Brain microvascular endothelial cell (primary cell): Measurements from ENCODE around the gene RASSF1.

ENCODE experiments used
- DNase-seq: peaks from one replicate; pipeline ENCODE4 v3.0.0-alpha.2; 2020
- H3K27ac ChIP-seq: fragments of 250-450 bp; sonication (Bioruptor Pico); 2 replicates; pipeline ENCODE4 v1.5.1; 2020; ENCODE audit warnings: mild to moderate bottlenecking, moderate library complexity
- H3K27me3 ChIP-seq: fragments of 250-450 bp; sonication (Bioruptor Pico); replicated peaks from 2 replicates; pipeline ENCODE4 v1.5.1; 2020; ENCODE audit warnings: mild to moderate bottlenecking
- H3K36me3 ChIP-seq: fragments of 250-450 bp; sonication (Bioruptor Pico); replicated peaks from 2 replicates; pipeline ENCODE4 v1.5.1; 2020; ENCODE audit warnings: mild to moderate bottlenecking
- H3K4me3 ChIP-seq: 2 replicates; pipeline ENCODE4 v1.5.1; 2011; ENCODE audit warnings: low read depth, mild to moderate bottlenecking, control low read depth, low read length, moderate library complexity
- in situ Hi-C: cut with HindIII; loops from 2 replicates; pipeline ENCODE4 v1.10.0; 2017; ENCODE audit warnings: low sequenced_read_pairs, low pct_ligation_motif_present
- TF ChIP-seq, protein P1 (sequence below): IDR thresholded peaks from 2 replicates; pipeline ENCODE4 v1.5.1; 2011; ENCODE audit warnings: low read depth, mild to moderate bottlenecking, moderate library complexity, low read length, control low read depth, inconsistent platforms; ENCODE audit errors: missing control alignments

RASSF1 gene

DNA sequence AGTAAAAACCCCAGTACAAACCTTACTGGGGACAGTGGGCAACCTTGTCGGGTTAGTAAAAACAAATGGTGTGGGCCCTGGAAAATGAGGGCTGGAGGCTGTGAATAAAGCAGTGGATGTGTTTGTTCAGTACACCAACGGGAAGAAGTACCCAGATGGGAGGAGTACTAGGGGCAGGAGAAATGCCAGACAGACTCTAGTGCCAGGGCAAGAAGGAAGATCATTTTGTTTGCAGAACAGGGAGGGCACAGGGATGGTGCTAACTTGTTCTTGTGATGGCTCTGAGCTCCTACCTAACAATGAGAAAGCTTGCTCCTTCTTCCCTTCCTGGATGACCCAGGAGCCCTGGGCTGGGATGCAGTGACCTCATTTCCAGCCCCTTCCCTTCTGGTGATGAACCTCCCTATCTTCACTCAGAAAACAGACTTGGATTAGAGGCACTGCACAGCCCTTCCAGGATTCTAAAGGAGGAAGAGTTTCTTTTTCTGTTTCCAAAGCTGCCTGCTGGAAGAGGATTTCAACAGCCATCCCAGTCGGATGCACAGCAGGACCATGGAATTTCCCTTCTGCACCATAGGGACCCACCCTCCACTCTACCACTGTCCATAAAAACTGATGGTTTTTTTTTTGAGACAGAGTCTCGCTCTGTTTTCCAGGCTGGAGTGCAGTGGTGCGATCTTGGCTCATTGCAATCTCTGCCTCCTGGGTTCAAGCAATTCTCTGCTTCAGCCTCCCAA lies 6.1 kb downstream of the RASSF1 start:
- Histone ChIP-seq H3K4me3 (no peak overlapping the region), H3K27me3 (no peaks in the 10 kb centered on the region), H3K27ac (peak overlapping the region; percentile 94), H3K36me3 (peaks cover 23% of the 10 kb centered on the region)
- TF ChIP-seq, protein P1, sequence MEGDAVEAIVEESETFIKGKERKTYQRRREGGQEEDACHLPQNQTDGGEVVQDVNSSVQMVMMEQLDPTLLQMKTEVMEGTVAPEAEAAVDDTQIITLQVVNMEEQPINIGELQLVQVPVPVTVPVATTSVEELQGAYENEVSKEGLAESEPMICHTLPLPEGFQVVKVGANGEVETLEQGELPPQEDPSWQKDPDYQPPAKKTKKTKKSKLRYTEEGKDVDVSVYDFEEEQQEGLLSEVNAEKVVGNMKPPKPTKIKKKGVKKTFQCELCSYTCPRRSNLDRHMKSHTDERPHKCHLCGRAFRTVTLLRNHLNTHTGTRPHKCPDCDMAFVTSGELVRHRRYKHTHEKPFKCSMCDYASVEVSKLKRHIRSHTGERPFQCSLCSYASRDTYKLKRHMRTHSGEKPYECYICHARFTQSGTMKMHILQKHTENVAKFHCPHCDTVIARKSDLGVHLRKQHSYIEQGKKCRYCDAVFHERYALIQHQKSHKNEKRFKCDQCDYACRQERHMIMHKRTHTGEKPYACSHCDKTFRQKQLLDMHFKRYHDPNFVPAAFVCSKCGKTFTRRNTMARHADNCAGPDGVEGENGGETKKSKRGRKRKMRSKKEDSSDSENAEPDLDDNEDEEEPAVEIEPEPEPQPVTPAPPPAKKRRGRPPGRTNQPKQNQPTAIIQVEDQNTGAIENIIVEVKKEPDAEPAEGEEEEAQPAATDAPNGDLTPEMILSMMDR = no peak
- DNase-seq = no peak
- in situ Hi-C loops = no loop called here

DNA sequence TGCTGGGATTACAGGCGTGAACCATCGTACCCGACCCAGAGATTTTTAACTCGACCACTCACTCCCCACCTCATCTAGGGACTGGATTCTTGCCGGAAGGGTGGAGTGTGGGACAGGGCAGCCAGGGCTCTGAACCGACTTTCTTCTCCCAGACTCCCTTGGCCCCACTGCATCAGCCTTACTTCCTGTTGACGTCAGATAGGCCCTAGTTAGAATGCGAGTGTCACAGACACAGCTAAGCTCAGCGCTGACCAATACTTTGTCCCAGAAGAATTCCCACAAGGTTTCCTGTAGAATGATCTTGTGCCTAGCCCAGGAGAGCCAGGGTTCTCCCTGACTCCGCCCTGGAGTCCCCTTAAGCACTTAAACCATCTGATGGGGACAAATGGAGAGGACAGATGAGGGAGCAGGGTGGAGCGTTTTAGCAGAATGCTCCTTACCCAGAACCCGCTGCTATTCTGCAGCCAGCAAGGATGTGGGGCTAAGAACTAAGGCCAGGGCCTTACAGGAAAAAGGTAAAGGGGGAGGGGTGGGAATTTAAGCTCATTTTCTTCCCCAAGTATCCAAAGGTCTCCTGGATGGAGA lies 6.8 kb downstream of the RASSF1 start:
- H3K36me3 ChIP-seq = peaks cover 27% of the 10 kb centered on the region
- peak; percentile 94 for DNase-seq
- in situ Hi-C loops = no loop called here
- H3K4me3 ChIP-seq = no peak overlapping the region
- H3K27ac ChIP-seq = peak overlapping the region; percentile 94
- H3K27me3 ChIP-seq = no peaks in the 10 kb centered on the region
- TF ChIP-seq, protein P1 = no peak

DNA sequence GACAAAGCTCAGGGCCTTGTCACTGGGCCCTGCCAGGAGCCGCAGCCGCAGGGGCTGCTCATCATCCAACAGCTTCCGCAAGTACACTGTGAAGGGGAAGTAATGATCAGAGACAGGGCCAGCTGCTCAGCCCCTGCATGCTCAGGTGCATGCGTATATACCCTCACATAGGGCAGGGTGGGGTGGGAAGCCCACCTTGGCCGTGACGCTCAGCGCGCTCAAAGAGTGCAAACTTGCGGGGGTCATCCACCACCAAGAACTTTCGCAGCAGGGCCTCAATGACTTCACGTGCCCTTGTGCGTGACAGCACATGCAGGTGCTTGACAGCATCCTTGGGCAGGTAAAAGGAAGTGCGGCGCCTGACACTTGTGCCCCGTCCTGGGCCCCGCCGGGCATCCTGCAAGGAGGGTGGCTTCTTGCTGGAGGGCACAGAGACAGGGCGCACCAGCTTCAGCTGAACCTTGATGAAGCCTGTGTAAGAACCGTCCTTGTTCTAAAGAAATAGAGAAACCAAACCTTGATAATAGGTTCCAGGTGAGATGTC lies 9.2 kb downstream of the RASSF1 start:
- no peak overlapping the region for H3K27ac ChIP-seq
- in situ Hi-C loops = no loop called here
- DNase-seq = no peak
- H3K36me3 ChIP-seq = peaks cover 27% of the 10 kb centered on the region
- no peaks in the 10 kb centered on the region for H3K27me3 ChIP-seq
- TF ChIP-seq, protein P1 = no peak
- H3K4me3 ChIP-seq = no peak overlapping the region

DNA sequence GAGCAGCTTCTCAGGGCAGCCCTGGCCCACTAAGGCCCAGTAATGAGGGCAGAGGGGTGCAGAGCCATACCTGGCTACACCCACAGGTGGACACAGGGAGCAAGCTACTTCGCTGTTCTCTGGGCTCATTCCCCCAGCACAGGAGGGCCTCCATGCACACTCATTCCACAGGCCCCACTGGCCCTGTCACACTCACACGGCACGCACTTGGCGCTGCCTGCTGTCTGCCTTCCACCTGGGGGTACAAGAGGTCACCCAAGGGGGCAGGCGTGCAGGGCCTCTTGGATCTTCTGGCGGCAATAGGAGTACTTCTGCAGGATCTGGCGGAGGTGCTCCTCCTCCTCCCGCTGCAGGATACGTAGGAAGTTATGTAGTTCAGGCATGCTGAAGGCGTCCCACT lies 10.3 kb downstream of the RASSF1 start:
- TF ChIP-seq, protein P1 = no peak
- in situ Hi-C loops = no loop called here
- Histone ChIP-seq H3K36me3 (peaks cover 30% of the 10 kb centered on the region), H3K4me3 (no peak overlapping the region), H3K27ac (no peak overlapping the region), H3K27me3 (no peaks in the 10 kb centered on the region)
- DNase-seq = no peak

DNA sequence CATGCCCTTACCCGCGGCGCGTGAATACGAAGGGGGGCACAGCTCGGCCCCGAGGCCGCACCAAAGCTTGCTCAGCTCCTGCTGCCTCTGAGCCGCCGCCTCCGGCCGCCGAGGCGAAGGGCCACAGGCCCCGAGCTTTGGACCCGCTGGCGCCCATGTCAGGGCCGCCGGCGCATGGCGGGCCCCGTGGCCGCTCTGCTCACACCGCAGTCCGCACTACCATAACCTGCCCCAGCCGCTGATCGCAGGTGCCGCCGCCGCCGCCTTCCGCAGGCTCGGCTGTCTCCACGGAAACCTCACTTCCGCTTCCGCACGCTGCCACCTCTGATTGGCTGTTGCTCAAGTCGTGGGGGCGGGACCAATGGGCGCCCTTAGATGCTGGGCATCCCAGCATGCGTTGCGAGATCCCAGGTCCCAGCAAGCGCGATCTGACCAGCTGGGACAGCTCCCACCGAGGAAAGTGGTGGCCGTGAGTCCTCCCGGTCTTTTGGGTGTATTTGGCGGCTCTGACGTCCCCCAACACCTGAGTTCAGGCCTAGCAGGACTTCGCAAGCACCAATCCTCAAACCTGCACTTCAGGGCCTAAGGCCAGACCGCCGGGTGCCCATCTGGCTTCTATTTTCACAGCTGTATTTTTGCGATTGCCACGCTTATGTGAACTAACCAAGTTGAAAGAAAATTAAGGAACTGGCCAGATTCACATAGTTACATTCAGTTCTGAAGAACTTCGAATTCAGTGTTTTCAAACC lies 12.5 kb downstream of the RASSF1 start, which contains the start of gene TUSC2:
TSS of gene TUSC2 (minus strand) at position 281 of the 749 bp plus-strand sequence. CDS start at position 157, 124 bp downstream.
- peaks cover 30% of the 10 kb centered on the region for H3K36me3 ChIP-seq
- H3K4me3 ChIP-seq = peak within 1 kb of the TSS; percentile 84
- H3K27ac ChIP-seq = peak within 1 kb of the TSS; percentile 26
- DNase-seq = peak; percentile 95
- in situ Hi-C loops = no loop called here
- TF ChIP-seq, protein P1 = no peak
- H3K27me3 ChIP-seq = no peaks in the 10 kb centered on the region
